ENCODE measurements around the gene SUSD1.

DNA sequence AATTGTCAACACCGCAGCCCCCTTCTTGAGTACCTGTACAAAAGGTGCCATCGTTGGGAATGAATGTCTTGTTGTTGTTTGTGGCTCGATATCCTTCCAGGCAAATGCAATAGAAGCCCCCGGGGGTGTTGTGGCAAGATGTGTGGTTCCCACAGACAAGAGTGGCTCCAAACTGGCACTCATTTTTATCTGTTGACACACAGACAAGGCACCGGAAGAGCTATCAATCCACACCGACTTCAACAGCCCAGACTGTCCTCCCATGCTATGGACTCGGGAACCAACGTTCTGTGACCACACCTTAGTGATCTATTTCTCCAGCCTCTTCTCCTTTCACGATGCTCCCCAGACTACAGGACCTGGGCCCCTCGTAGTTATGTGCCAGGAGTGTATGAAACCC, 25.9 kb downstream of the SUSD1 start:
- TF ChIP-seq, protein P1, sequence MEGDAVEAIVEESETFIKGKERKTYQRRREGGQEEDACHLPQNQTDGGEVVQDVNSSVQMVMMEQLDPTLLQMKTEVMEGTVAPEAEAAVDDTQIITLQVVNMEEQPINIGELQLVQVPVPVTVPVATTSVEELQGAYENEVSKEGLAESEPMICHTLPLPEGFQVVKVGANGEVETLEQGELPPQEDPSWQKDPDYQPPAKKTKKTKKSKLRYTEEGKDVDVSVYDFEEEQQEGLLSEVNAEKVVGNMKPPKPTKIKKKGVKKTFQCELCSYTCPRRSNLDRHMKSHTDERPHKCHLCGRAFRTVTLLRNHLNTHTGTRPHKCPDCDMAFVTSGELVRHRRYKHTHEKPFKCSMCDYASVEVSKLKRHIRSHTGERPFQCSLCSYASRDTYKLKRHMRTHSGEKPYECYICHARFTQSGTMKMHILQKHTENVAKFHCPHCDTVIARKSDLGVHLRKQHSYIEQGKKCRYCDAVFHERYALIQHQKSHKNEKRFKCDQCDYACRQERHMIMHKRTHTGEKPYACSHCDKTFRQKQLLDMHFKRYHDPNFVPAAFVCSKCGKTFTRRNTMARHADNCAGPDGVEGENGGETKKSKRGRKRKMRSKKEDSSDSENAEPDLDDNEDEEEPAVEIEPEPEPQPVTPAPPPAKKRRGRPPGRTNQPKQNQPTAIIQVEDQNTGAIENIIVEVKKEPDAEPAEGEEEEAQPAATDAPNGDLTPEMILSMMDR (IDR thresholded peaks at IDR 0.05), result no peak
- no peak for TF ChIP-seq POLR2AphosphoS5 (IDR thresholded peaks at IDR 0.05)
